ENCODE data around the gene RBM19.

GRCh38 chr12:113884392-113884791 is 81.7 kb downstream of the RBM19 start:
- TF ChIP-seq L3MBTL2 (conservative IDR thresholded peaks at IDR 0.05) = no peak
- no peak for TF ChIP-seq SP1 (IDR thresholded peaks at IDR 0.05)
- no peak for TF ChIP-seq CTBP1 (IDR thresholded peaks at IDR 0.05; ENCODE audit: borderline replicate concordance)
- TF ChIP-seq FOXK2 (IDR thresholded peaks at IDR 0.05) = no peak
- TF ChIP-seq SUZ12 (IDR thresholded peaks at IDR 0.05) = no peak
- no peak for TF ChIP-seq BHLHE40 (IDR thresholded peaks at IDR 0.05; ENCODE audit: borderline replicate concordance)
- no peak for TF ChIP-seq ARNT (IDR thresholded peaks at IDR 0.05)
